K562 (cell line): ENCODE results near the gene CYTH1. TPM values are rescaled to one million over a fixed set of nuclear protein-coding genes. Genes with fewer than 3 reads are reported as not detected.

Experiments used
- CHD7 ChIP-seq: fragments of 200-600 bp; sonication (generic); IDR thresholded peaks from one replicate; pipeline ENCODE4 v1.6.1; 2012; ENCODE audit warnings: mild to moderate bottlenecking, low read depth, low read length, inconsistent platforms
- CLOCK ChIP-seq: fragments of 250-450 bp; sonication (Bioruptor Pico); IDR thresholded peaks from 2 replicates; pipeline ENCODE4 v1.4.0; 2020; ENCODE audit warnings: mild to moderate bottlenecking, moderate library complexity, borderline replicate concordance
- ELF4 ChIP-seq: fragments of 450-650 bp; formaldehyde crosslinking; IDR thresholded peaks from 2 replicates; pipeline ENCODE4 v1.4.0; 2022; ENCODE audit warnings: missing genetic modification characterization
- RFX5 ChIP-seq: IDR thresholded peaks from 2 replicates; pipeline ENCODE4 v1.6.1; 2011; ENCODE audit warnings: low read depth, mild to moderate bottlenecking, improper control_type of control experiment, low read length
- RUNX1 ChIP-seq: sonication (generic); IDR thresholded peaks from 2 replicates; pipeline ENCODE4 v1.6.1; 2016; ENCODE audit warnings: antibody characterized with exemption, low read depth
- TRIM25 ChIP-seq: fragments of 450-650 bp; IDR thresholded peaks from 2 replicates; pipeline ENCODE4 v1.7.0; 2016; ENCODE audit warnings: borderline replicate concordance
- ZNF165 ChIP-seq: fragments of 250-450 bp; sonication (Bioruptor Pico); IDR thresholded peaks from 2 replicates; pipeline ENCODE4 v1.4.0; 2020; ENCODE audit warnings: borderline replicate concordance
- ZNF253 ChIP-seq: fragments of 250-450 bp; sonication (Bioruptor Pico); conservative IDR thresholded peaks from 2 replicates; pipeline ENCODE4 v1.6.1; 2021; ENCODE audit warnings: mild to moderate bottlenecking
- ZNF644 ChIP-seq: fragments of 200-800 bp; sonication (Bioruptor generic); IDR thresholded peaks from 2 replicates; pipeline ENCODE4 v1.6.1; 2016; ENCODE audit warnings: low read depth, missing genetic modification characterization, missing compliant biosample characterization
- polyA plus RNA-seq, 8 experiments: library from polyadenylated mRNA; depleted of rRNA in 4 of 8; stranded (reverse) in 5 of 8; unstranded in 3 of 8; fragments of >200 nt; fragmentation: Nextera tagmentation in 2 of 8; fragmentation: Illumina TruSeq in 1 of 8; extraction: Ambion mirVana in 2 of 8; extraction: Trizol in 1 of 8; gene quantifications; 2 replicates each; pipeline versions ENCODE4 v1.2.1 to v1.2.3, GENCODE V29; 2011 to 2014; ENCODE audit warnings: inconsistent platforms in 1 of 8, missing spikeins in 1 of 8
- total RNA-seq, 7 experiments: library from RNA; depleted of rRNA in 6 of 7; stranded (reverse); fragments of >200 nt in 6 of 7; fragmentation: Illumina TruSeq in 2 of 7; extraction: Trizol in 2 of 7; gene quantifications; 2 replicates each; pipeline versions ENCODE4 v1.2.1 to v1.2.3, GENCODE V29; 2011 to 2021; ENCODE audit warnings: low replicate concordance in 1 of 7

Gene CYTH1
- total and polyA plus RNA-seq, 9 of the 15 experiments (the other 6 are each of a cell fraction or from before 2014, with no cell fraction given) = 0.52 to 27.7 (median 16.8) TPM

GRCh38 chr17:78822552-78822951 lies 40.5 kb upstream of the CYTH1 start (continued):
- TF ChIP-seq CHD7 (no peak), RFX5 (no peak), ZNF644 (no peak), RUNX1 (no peak), ZNF253 (CRISPR knock-in tag) (no peak), TRIM25 (no peak), ELF4 (no peak), ZNF165 (no peak), CLOCK (CRISPR knock-in tag) (no peak)
